Ishikawa (cell line): ENCODE measurements around the gene GMDS.

ENCODE experiments used
- CEBPB ChIP-seq: IDR thresholded peaks from 2 replicates; pipeline ENCODE4 v1.6.1; 2012
- EGR1 ChIP-seq: IDR thresholded peaks from 2 replicates; pipeline ENCODE4 v1.6.1; 2012
- EP300 ChIP-seq: IDR thresholded peaks from 2 replicates; pipeline ENCODE4 v1.6.1; 2012; ENCODE audit warnings: borderline replicate concordance
- NFIC ChIP-seq: IDR thresholded peaks from 2 replicates; pipeline ENCODE4 v1.6.1; 2012
- RAD21 ChIP-seq: IDR thresholded peaks from 2 replicates; pipeline ENCODE4 v1.6.1; 2012; ENCODE audit warnings: low read depth
- REST ChIP-seq: IDR thresholded peaks from 2 replicates; pipeline ENCODE4 v1.6.1; 2012; ENCODE audit warnings: low read depth, mild to moderate bottlenecking
- TCF12 ChIP-seq: IDR thresholded peaks from 2 replicates; pipeline ENCODE4 v1.6.1; 2012; ENCODE audit warnings: low read depth

DNA sequence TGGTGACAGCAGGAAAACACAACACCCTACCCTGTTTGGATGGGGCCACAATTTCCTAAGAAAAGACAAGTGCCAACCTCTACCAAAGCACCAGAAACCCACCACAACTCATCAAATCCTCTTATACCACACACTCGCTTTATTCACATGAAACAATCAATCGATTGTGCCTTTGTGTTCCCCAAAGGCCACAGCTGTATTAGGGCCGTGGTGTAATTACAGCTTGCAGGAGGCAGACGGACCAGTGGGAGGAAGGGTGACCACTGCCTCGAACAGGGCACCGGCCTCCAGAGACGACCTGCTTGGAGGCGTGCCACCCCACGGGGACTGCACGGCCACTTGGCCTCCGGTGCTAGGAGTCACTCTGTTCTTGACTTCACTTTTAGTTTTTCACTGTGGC lies 371.6 kb downstream of the GMDS start:
- TF ChIP-seq REST: no peak
- no peak for TF ChIP-seq EP300
- no peak for TF ChIP-seq CEBPB
- no peak for TF ChIP-seq TCF12
- no peak for TF ChIP-seq RAD21
- no peak for TF ChIP-seq NFIC
- no peak for TF ChIP-seq EGR1
